Kidney (tissue), 14 donors: ENCODE measurements around the gene ADAT1. TPM values are rescaled to one million over a fixed set of nuclear protein-coding genes. Genes with fewer than 3 reads are reported as not detected.

Experiments used
- DNase-seq, 5 donors: peaks; one replicate each; pipeline ENCODE4 v3.0.0-alpha.2; 2013 to 2020
- FAIRE-seq: peaks from 2 replicates; lab custom pipeline; 2012; peaks lifted over from hg19 to GRCh38; lab: Jason Lieb, UNC
- H3K27ac ChIP-seq, 2 donors: one replicate each; pipeline ENCODE4 v1.7.0; 2013; ENCODE audit warnings: low read depth in 2 of 2, low read length in 2 of 2, inconsistent platforms in 1 of 2
- H3K27me3 ChIP-seq: one replicate; pipeline ENCODE4 v1.7.1; 2013; ENCODE audit warnings: low read length, inconsistent platforms; ENCODE audit not compliant: control insufficient read depth, insufficient read depth
- H3K36me3 ChIP-seq, 3 donors: one replicate each; pipeline versions ENCODE4 v1.7.0 to v1.7.1; 2013; ENCODE audit warnings: low read length in 3 of 3, control low read depth in 1 of 3, inconsistent platforms in 1 of 3; ENCODE audit not compliant: insufficient read depth in 3 of 3, control insufficient read depth in 2 of 3
- H3K4me1 ChIP-seq, 3 donors: one replicate each; pipeline versions ENCODE4 v1.7.0 to v1.7.1; 2013; ENCODE audit warnings: low read length in 3 of 3, inconsistent platforms in 1 of 3, low read depth in 1 of 3; ENCODE audit not compliant: control insufficient read depth in 2 of 3, insufficient read depth in 2 of 3
- H3K4me3 ChIP-seq, 3 donors: one replicate each; pipeline versions ENCODE4 v1.7.0 to v1.8.1; 2013; ENCODE audit warnings: low read length in 3 of 3, control low read depth in 1 of 3, inconsistent platforms in 1 of 3
- H3K9ac ChIP-seq, 3 donors: one replicate each; pipeline versions ENCODE4 v1.7.0 to v1.7.1; 2013; ENCODE audit warnings: low read length in 3 of 3, control low read depth in 1 of 3, inconsistent platforms in 1 of 3
- H3K9me3 ChIP-seq, 3 donors: one replicate each; pipeline versions ENCODE4 v1.7.0 to v1.7.1; 2013; ENCODE audit warnings: low read length in 3 of 3, control low read depth in 1 of 3, inconsistent platforms in 1 of 3; ENCODE audit not compliant: control insufficient read depth in 2 of 3, insufficient read depth in 1 of 3
- CTCF ChIP-seq: IDR thresholded peaks from 3 replicates; pipeline ENCODE4 v1.5.1; 2012; ENCODE audit warnings: mild to moderate bottlenecking, moderate library complexity, borderline replicate concordance; ENCODE audit not compliant: insufficient read depth; ENCODE audit errors: extremely low read depth
- intact Hi-C: fragments of 100-400 bp; cut with DNase I; formaldehyde crosslinking; loops from one replicate; pipeline ENCODE4 v1.11.1; 2022
- polyA plus RNA-seq: library from polyadenylated mRNA; stranded (reverse); fragments of 350-450 nt; fragmentation: Illumina TruSeq; extraction: RNeasy Lipid Tissue Mini Kit (QIAGEN cat#74804); gene quantifications from one replicate; pipeline ENCODE4 v1.2.3, GENCODE V29; 2014; ENCODE audit warnings: low read depth, low replicate concordance; ENCODE audit not compliant: insufficient read depth
- total RNA-seq: library from RNA; stranded (reverse); fragmentation: NEBNext Ultra II Directional; extraction: Animal tissue kit (Norgen Biotek cat#: 25700); gene quantifications from one replicate; pipeline ENCODE4 v1.2.1, GENCODE V29; 2021
- donor health status: control.
- donor health status: control.
- donor health status: control.
- donor health status: control.
- donor health status: control.
- donor health status: DM: yes; HTN: yes; CAD: no.
- donor health status: Normal renal cell carcinoma (clear cell type).

Gene ADAT1
- total and polyA plus RNA-seq, 2 donors from 2014 or later = 24.4 to 56.5 TPM

DNA sequence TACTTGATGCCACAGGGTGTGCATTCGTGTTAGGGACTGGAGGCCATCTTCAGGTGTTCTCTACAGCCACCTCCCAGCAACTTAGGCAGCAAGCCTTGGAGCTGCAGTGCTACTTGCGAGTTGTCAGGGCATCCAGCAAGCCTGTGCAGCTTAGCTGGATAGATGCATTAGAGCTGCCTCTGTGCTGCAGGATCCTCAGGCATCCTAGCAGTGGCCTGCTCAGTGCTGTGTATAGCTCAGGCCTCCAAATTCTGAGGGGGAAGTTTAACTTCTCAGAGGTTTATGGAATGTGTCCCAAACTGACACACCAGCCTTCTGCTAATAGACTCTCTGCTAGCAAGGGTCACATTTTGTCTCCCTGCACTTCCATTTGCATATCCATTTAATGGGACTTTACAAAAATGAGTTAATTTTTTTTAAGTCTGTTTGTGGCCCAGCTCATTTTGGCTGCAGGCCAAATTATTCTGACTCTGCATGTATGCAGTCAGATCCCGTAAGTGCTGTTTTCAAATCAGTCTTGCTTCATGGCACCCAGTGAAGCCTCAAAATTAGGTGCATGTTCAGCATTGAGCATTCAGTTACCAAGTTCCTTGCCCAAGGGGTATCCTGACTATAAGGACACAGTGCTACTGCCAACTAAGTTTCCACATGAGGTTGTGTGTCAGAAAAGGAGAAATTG, 50.1 kb downstream of the ADAT1 start:
- no peak for TF ChIP-seq CTCF
- no peak overlapping the region for H3K27ac ChIP-seq
- no peaks in the 10 kb centered on the region for H3K9me3 ChIP-seq
- peaks cover 0 to 7% (median 4%) of the 10 kb centered on the region in 3 donors for H3K4me1 ChIP-seq
- H3K9ac ChIP-seq = no peak overlapping the region
- H3K4me3 ChIP-seq = no peak overlapping the region
- H3K27me3 ChIP-seq = no peaks in the 10 kb centered on the region
- DNase-seq (no peak), FAIRE-seq (no peak)
- H3K36me3 ChIP-seq = peaks cover 18 to 58% (median 35%) of the 10 kb centered on the region in 3 donors
- intact Hi-C loops = no loop called here

- no peak overlapping the region for H3K9ac ChIP-seq
- TF ChIP-seq CTCF = no peak
- FAIRE-seq (no peak), DNase-seq (peak in 2 of 5 donors; percentile 21 to 42)
- no peak overlapping the region for H3K4me3 ChIP-seq
- peaks cover 21 to 46% (median 28%) of the 10 kb centered on the region in 3 donors for H3K36me3 ChIP-seq
- H3K9me3 ChIP-seq = no peaks in the 10 kb centered on the region
- intact Hi-C loops = no loop called here
- H3K27me3 ChIP-seq = no peaks in the 10 kb centered on the region
- H3K4me1 ChIP-seq = peaks cover 2 to 19% (median 8%) of the 10 kb centered on the region in 3 donors
- H3K27ac ChIP-seq = no peak overlapping the region
These were observed 52.5 kb downstream of the ADAT1 start for GRCh38 chr16:75570396-75571065.

- intact Hi-C loops = no loop called here
- no peak for TF ChIP-seq CTCF
- no peak for FAIRE-seq
- H3K4me1 ChIP-seq = peaks cover 2 to 15% (median 5%) of the 10 kb centered on the region in 3 donors
- no peaks in the 10 kb centered on the region for H3K27me3 ChIP-seq
- peaks cover 11 to 41% (median 18%) of the 10 kb centered on the region in 3 donors for H3K36me3 ChIP-seq
- no peak overlapping the region for H3K9ac ChIP-seq
- H3K27ac ChIP-seq = no peak overlapping the region
- H3K4me3 ChIP-seq = no peak overlapping the region
- no peaks in the 10 kb centered on the region for H3K9me3 ChIP-seq
- no peak for DNase-seq
These were observed 55.2 kb downstream of the ADAT1 start for GRCh38 chr16:75567911-75568310.
